HCT116 (cell line): ENCODE data around the gene TNIK. TPM values are rescaled to one million over a fixed set of nuclear protein-coding genes. Genes with fewer than 3 reads are reported as not detected.

ENCODE experiments used
- ATAC-seq: fragments of 200-7000 bp; cut with Tn5 transposase; 2 replicates; pipeline ENCODE4 v1.9.1; 2020; ENCODE audit warnings: mild to moderate bottlenecking, moderate library complexity
- BruUV-seq: library from RNA; stranded (reverse); fragments of 400-500 nt; replicated peaks from 2 replicates; lab custom pipeline; 2021; lab: Mats Ljungman, UMichigan
- CTCF ChIA-PET: fragments of 300-600 bp; sonication (Branson Sonifier 250); formaldehyde crosslinking; loops from one replicate; lab custom pipeline; 2021; ENCODE audit warnings: antibody characterized with exemption; lab: Charles Lee
- POLR2A ChIA-PET: fragments of 300-600, 350-600 bp; sonication (Branson Sonifier 250); formaldehyde crosslinking; loops from one replicate; lab custom pipeline; 2021; ENCODE audit warnings: antibody characterized with exemption; lab: Charles Lee
- RAD21 ChIA-PET, 2 experiments: fragments of 300-600 bp; sonication (Branson Sonifier 250); formaldehyde crosslinking; loops; one replicate each; lab custom pipeline; 2023; ENCODE audit warnings: low total read pairs in 2 of 2; ENCODE audit not compliant: uncharacterized antibody in 2 of 2, unreplicated experiment in 2 of 2, low non-redundant PET in 1 of 2; lab: Charles Lee
- DNase-seq: peaks from one replicate; pipeline ENCODE4 v3.0.0-alpha.2; 2010; ENCODE audit warnings: low read depth, low spot score
- H2AFZ ChIP-seq: fragments of 200-600 bp; shearing (Covaris generic), sonication (generic); 2 replicates; pipeline ENCODE4 v1.6.1; 2017; ENCODE audit warnings: low read depth, mixed run types, mixed read lengths, antibody characterized with exemption, low read length; ENCODE audit not compliant: poor library complexity, severe bottlenecking
- H3K27ac ChIP-seq: 2 replicates; pipeline ENCODE4 v1.5.1; 2012; ENCODE audit warnings: low read depth, low read length
- H3K27me3 ChIP-seq: fragments of 200-600 bp; sonication (generic); 2 replicates; pipeline ENCODE4 v1.6.1; 2016; ENCODE audit warnings: mixed run types, low read length, mixed read lengths; ENCODE audit not compliant: insufficient read depth
- H3K36me3 ChIP-seq, 2 experiments: fragments of 200-500 bp in 1 of 2; fragments of 200-600 bp in 1 of 2; sonication (Bioruptor generic) in 1 of 2; sonication (generic) in 1 of 2; 2 replicates each; pipeline versions ENCODE4 v1.5.1 to v1.6.1; 2014 to 2016; ENCODE audit warnings: low read length in 2 of 2, inconsistent platforms in 1 of 2, mixed read lengths in 1 of 2, mixed run types in 1 of 2; ENCODE audit not compliant: insufficient read depth in 2 of 2, control insufficient read depth in 1 of 2
- H3K4me1 ChIP-seq, 2 experiments: fragments of 200-600 bp in 1 of 2; sonication (generic) in 1 of 2; 2 replicates each; pipeline versions ENCODE4 v1.5.1 to v1.6.1; 2012 to 2017; ENCODE audit warnings: low read length in 2 of 2, inconsistent platforms in 1 of 2, mild to moderate bottlenecking in 1 of 2, mixed read lengths in 1 of 2, mixed run types in 1 of 2, moderate library complexity in 1 of 2; ENCODE audit not compliant: insufficient read depth in 2 of 2, control insufficient read depth in 1 of 2
- H3K4me2 ChIP-seq: fragments of 200-600 bp; sonication (generic); 2 replicates; pipeline ENCODE4 v1.6.1; 2017; ENCODE audit warnings: mixed run types, low read length, mixed read lengths
- H3K4me3 ChIP-seq, 2 experiments: fragments of 200-600 bp in 1 of 2; sonication (generic) in 1 of 2; replicated peaks in 1 of 2; 2 replicates each; pipeline ENCODE4 v1.5.1; 2011 to 2016; ENCODE audit warnings: low read length in 2 of 2, control low read depth in 1 of 2, low read depth in 1 of 2, mild to moderate bottlenecking in 1 of 2, mixed read lengths in 1 of 2, mixed run types in 1 of 2
- H3K79me2 ChIP-seq: fragments of 200-600 bp; sonication (generic); 2 replicates; pipeline ENCODE4 v1.6.1; 2017; ENCODE audit warnings: mild to moderate bottlenecking, mixed run types, low read length, moderate library complexity, mixed read lengths; ENCODE audit not compliant: insufficient read depth
- H3K9ac ChIP-seq: fragments of 200-600 bp; sonication (generic); 2 replicates; pipeline ENCODE4 v1.6.1; 2016; ENCODE audit warnings: low read length, mixed read lengths
- H3K9me2 ChIP-seq: fragments of 200-600 bp; sonication (generic), shearing (Covaris generic); 2 replicates; pipeline ENCODE4 v1.6.1; 2017; ENCODE audit warnings: mixed run types, mild to moderate bottlenecking, moderate library complexity; ENCODE audit not compliant: insufficient read depth
- H3K9me3 ChIP-seq, 2 experiments: fragments of 200-500 bp in 1 of 2; fragments of 200-600 bp in 1 of 2; sonication (Bioruptor generic) in 1 of 2; sonication (generic) in 1 of 2; 2 replicates each; pipeline ENCODE4 v1.6.1; 2014 to 2017; ENCODE audit warnings: low read length in 2 of 2, mixed read lengths in 2 of 2, inconsistent platforms in 1 of 2, low read depth in 1 of 2, mild to moderate bottlenecking in 1 of 2, mixed run types in 1 of 2, moderate library complexity in 1 of 2; ENCODE audit not compliant: control insufficient read depth in 1 of 2, insufficient read depth in 1 of 2
- H4K20me1 ChIP-seq: fragments of 200-600 bp; sonication (generic), shearing (Covaris generic); 2 replicates; pipeline ENCODE4 v1.6.1; 2017; ENCODE audit warnings: mixed run types, mild to moderate bottlenecking, moderate library complexity; ENCODE audit not compliant: insufficient read depth
- ATF3 ChIP-seq: IDR thresholded peaks from 2 replicates; pipeline ENCODE4 v1.6.1; 2012
- CBX3 ChIP-seq: IDR thresholded peaks from 2 replicates; pipeline ENCODE4 v1.6.1; 2012; ENCODE audit warnings: low read depth
- EGR1 ChIP-seq: IDR thresholded peaks from 2 replicates; pipeline ENCODE4 v1.6.1; 2012; ENCODE audit warnings: low read depth
- EZH2 ChIP-seq: fragments of 200-600 bp; sonication (generic); IDR thresholded peaks from 2 replicates; pipeline ENCODE4 v1.6.1; 2017; ENCODE audit warnings: antibody characterized with exemption, mixed run types
- FOSL1 ChIP-seq: IDR thresholded peaks from 2 replicates; pipeline ENCODE4 v1.6.1; 2012; ENCODE audit warnings: low read depth
- POLR2A ChIP-seq: IDR thresholded peaks from 2 replicates; pipeline ENCODE4 v1.7.0; 2011; ENCODE audit warnings: borderline replicate concordance; ENCODE audit not compliant: insufficient read depth, insufficient read length; ENCODE audit errors: extremely low read depth
- RAD21 ChIP-seq: IDR thresholded peaks from 2 replicates; pipeline ENCODE4 v1.6.1; 2012; ENCODE audit warnings: low read depth, mild to moderate bottlenecking
- SP1 ChIP-seq: IDR thresholded peaks from 2 replicates; pipeline ENCODE4 v1.6.1; 2012; ENCODE audit warnings: low read depth
- ZFX ChIP-seq: fragments of 450-650 bp; IDR thresholded peaks from 2 replicates; pipeline ENCODE4 v1.6.1; 2017
- ZNF274 ChIP-seq: fragments of 200-500 bp; sonication (Bioruptor generic); IDR thresholded peaks from 2 replicates; pipeline ENCODE4 v1.6.1; 2014; ENCODE audit warnings: mild to moderate bottlenecking, low read depth, low read length, inconsistent platforms
- intact Hi-C: fragments of 100-400 bp; cut with micrococcal nuclease; formaldehyde crosslinking; loops from 2 replicates; pipeline ENCODE4 v1.10.0; 2022
- total RNA-seq: library from RNA; stranded (reverse); gene quantifications from one replicate; pipeline ENCODE4 v1.2.1, GENCODE V29; 2021; ENCODE audit not compliant: unreplicated experiment
- TF ChIP-seq, protein P1 (sequence below), 3 experiments: fragments of 200-600 bp in 1 of 3; sonication (generic) in 1 of 3; IDR thresholded peaks in 2 of 3; conservative IDR thresholded peaks in 1 of 3; 2 replicates each; pipeline ENCODE4 v1.5.1; 2012 to 2017; ENCODE audit warnings: low read depth in 2 of 3, low read length in 2 of 3, antibody characterized with exemption in 1 of 3, borderline replicate concordance in 1 of 3, control low read depth in 1 of 3, mild to moderate bottlenecking in 1 of 3, mixed read lengths in 1 of 3, mixed run types in 1 of 3, moderate library complexity in 1 of 3; ENCODE audit not compliant: insufficient read depth in 1 of 3
- TF ChIP-seq, protein P2 (sequence below): IDR thresholded peaks from 2 replicates; pipeline ENCODE4 v1.6.1; 2011; ENCODE audit warnings: mild to moderate bottlenecking, low read length, moderate library complexity; ENCODE audit not compliant: insufficient replicate concordance; ENCODE audit errors: extremely low read depth

Gene TNIK
- total RNA-seq, 1 experiment from 2014 or later, result 24.1 TPM

- CTCF ChIA-PET, result interaction anchor here (0.6 to 0.8 kb wide), 2 partner anchors 119 to 207 kb away, joined by 3 to 4 read pairs; no protein-coding TSS in a partner anchor
- Histone ChIP-seq H3K4me1 (peaks cover 0 to 10% of the 10 kb centered on the region in 2 experiments; a peak in 1 of 4 replicates), H3K9ac (no peak overlapping the region), H3K79me2 (no peaks in the 10 kb centered on the region), H2AFZ (no peak overlapping the region), H3K9me2 (no peaks in the 10 kb centered on the region), H3K4me2 (no peak overlapping the region), H3K36me3 (no peaks in the 10 kb centered on the region), H3K27ac (no peak overlapping the region), H3K9me3 (no peaks in the 10 kb centered on the region), H3K4me3 (no peak overlapping the region), H4K20me1 (no peaks in the 10 kb centered on the region), H3K27me3 (no peaks in the 10 kb centered on the region)
- DNase-seq (no peak), ATAC-seq (no peak)
- RAD21 ChIA-PET, result no interaction called here
- no TSS peak for BruUV-seq
- TF ChIP-seq ZNF274 (no peak), CBX3 (no peak), EGR1 (no peak), RAD21 (no peak), ZFX (no peak), EZH2 (no peak), POLR2A (no peak), FOSL1 (no peak), SP1 (no peak), ATF3 (no peak)
- TF ChIP-seq, protein P1, sequence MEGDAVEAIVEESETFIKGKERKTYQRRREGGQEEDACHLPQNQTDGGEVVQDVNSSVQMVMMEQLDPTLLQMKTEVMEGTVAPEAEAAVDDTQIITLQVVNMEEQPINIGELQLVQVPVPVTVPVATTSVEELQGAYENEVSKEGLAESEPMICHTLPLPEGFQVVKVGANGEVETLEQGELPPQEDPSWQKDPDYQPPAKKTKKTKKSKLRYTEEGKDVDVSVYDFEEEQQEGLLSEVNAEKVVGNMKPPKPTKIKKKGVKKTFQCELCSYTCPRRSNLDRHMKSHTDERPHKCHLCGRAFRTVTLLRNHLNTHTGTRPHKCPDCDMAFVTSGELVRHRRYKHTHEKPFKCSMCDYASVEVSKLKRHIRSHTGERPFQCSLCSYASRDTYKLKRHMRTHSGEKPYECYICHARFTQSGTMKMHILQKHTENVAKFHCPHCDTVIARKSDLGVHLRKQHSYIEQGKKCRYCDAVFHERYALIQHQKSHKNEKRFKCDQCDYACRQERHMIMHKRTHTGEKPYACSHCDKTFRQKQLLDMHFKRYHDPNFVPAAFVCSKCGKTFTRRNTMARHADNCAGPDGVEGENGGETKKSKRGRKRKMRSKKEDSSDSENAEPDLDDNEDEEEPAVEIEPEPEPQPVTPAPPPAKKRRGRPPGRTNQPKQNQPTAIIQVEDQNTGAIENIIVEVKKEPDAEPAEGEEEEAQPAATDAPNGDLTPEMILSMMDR (IDR thresholded peaks at IDR 0.05 in 2 of 3, conservative IDR thresholded peaks at IDR 0.05 in 1 of 3; ENCODE audit: borderline replicate concordance in 1 of 3, insufficient read depth in 1 of 3, low read depth in 2 of 3, low read length in 2 of 3), result no peak
- TF ChIP-seq, protein P2, sequence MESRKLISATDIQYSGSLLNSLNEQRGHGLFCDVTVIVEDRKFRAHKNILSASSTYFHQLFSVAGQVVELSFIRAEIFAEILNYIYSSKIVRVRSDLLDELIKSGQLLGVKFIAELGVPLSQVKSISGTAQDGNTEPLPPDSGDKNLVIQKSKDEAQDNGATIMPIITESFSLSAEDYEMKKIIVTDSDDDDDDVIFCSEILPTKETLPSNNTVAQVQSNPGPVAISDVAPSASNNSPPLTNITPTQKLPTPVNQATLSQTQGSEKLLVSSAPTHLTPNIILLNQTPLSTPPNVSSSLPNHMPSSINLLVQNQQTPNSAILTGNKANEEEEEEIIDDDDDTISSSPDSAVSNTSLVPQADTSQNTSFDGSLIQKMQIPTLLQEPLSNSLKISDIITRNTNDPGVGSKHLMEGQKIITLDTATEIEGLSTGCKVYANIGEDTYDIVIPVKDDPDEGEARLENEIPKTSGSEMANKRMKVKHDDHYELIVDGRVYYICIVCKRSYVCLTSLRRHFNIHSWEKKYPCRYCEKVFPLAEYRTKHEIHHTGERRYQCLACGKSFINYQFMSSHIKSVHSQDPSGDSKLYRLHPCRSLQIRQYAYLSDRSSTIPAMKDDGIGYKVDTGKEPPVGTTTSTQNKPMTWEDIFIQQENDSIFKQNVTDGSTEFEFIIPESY, result no peak
- intact Hi-C loops, result loop anchor here (10.0 kb wide), 1 partner anchor 114 kb away; no protein-coding TSS in a partner anchor
- POLR2A ChIA-PET, result no interaction called here
Measured at GRCh38 chr3:171168551-171168950, 291.7 kb downstream of the TNIK start.
